Activated CD8-positive, alpha-beta memory T cell treated with anti-CD3 and anti-CD28 coated beads for 36 hours (primary cell): ENCODE results near the gene CDK18. TPM values are rescaled to one million over a fixed set of nuclear protein-coding genes. Genes with fewer than 3 reads are reported as not detected.

Source experiments
- CTCF ChIA-PET: fragments of 350-600 bp; sonication (Branson Sonifier 250); formaldehyde crosslinking; loops from one replicate; lab custom pipeline; 2021; ENCODE audit warnings: antibody characterized with exemption; lab: Charles Lee
- POLR2A ChIA-PET: fragments of 350-600 bp; sonication (Branson Sonifier 250); formaldehyde crosslinking; loops from one replicate; lab custom pipeline; 2021; ENCODE audit warnings: antibody characterized with exemption; lab: Charles Lee
- total RNA-seq, 2 experiments: library from RNA; stranded (reverse); gene quantifications; one replicate each; pipeline ENCODE4 v1.2.3, GENCODE V29; 2021

CDK18 gene
- total RNA-seq, 2 experiments from 2014 or later, result 2.3 to 2.5 TPM

GRCh38 chr1:205568469-205569361 is 64.2 kb downstream of the CDK18 start:
- CTCF ChIA-PET, result interaction anchor here (0.5 to 1.4 kb wide), 3 partner anchors 8 to 106 kb away, joined by 3 read pairs; no protein-coding TSS in a partner anchor
- POLR2A ChIA-PET, result no interaction called here

GRCh38 chr1:205569411-205570172 is 65.1 kb downstream of the CDK18 start:
- POLR2A ChIA-PET, result no interaction called here
- CTCF ChIA-PET, result interaction anchor here (0.6 to 1.4 kb wide), 2 partner anchors 9 to 43 kb away, joined by 3 read pairs; no protein-coding TSS in a partner anchor

GRCh38 chr1:205570173-205570501 is 65.7 kb downstream of the CDK18 start:
- POLR2A ChIA-PET, result no interaction called here
- CTCF ChIA-PET, result interaction anchor here (1.3 to 1.4 kb wide), 2 partner anchors 9 to 45 kb away, joined by 3 read pairs; no protein-coding TSS in a partner anchor

GRCh38 chr1:205570796-205571537 is 66.5 kb downstream of the CDK18 start:
- POLR2A ChIA-PET, result no interaction called here
- CTCF ChIA-PET, result interaction anchor here (1.3 to 1.6 kb wide), 2 partner anchors 42 to 46 kb away, joined by 3 to 5 read pairs; no protein-coding TSS in a partner anchor

- ChIA-PET CTCF (interaction anchor here (0.9 to 1.6 kb wide), 3 partner anchors 43 to 87 kb away, joined by 3 to 5 read pairs (median 3); no protein-coding TSS in a partner anchor), POLR2A (no interaction called here)
Measured at GRCh38 chr1:205571747-205572146, 67.3 kb downstream of the CDK18 start.

GRCh38 chr1:205572421-205572820 is 68.0 kb downstream of the CDK18 start:
- ChIA-PET POLR2A (no interaction called here), CTCF (interaction anchor here (0.9 to 1.6 kb wide), 3 partner anchors 43 to 86 kb away, joined by 3 to 5 read pairs (median 3); no protein-coding TSS in a partner anchor)

GRCh38 chr1:205575294-205575885 is 70.9 kb downstream of the CDK18 start:
- POLR2A ChIA-PET, result no interaction called here

GRCh38 chr1:205576011-205576410 is 71.5 kb downstream of the CDK18 start:
- POLR2A ChIA-PET, result no interaction called here
- CTCF ChIA-PET, result no interaction called here

More at GRCh38 chr1:205575294-205575885, 70.9 kb downstream of the CDK18 start:
- CTCF ChIA-PET, result interaction anchor here (0.6 kb wide), 1 partner anchor 180 kb away, joined by 3 read pairs; no protein-coding TSS in a partner anchor

GRCh38 chr1:205576805-205577761 is 72.6 kb downstream of the CDK18 start:
- POLR2A ChIA-PET, result no interaction called here
- CTCF ChIA-PET, result no interaction called here

- CTCF ChIA-PET, result no interaction called here
- POLR2A ChIA-PET, result no interaction called here
Measured at GRCh38 chr1:205577874-205578658, 73.6 kb downstream of the CDK18 start.

GRCh38 chr1:205578780-205579571 is 74.5 kb downstream of the CDK18 start:
- CTCF ChIA-PET, result interaction anchor here (1.8 kb wide), 1 partner anchor 13 kb away, joined by 6 read pairs; no protein-coding TSS in a partner anchor
- POLR2A ChIA-PET, result no interaction called here

GRCh38 chr1:205579711-205580110 is 75.2 kb downstream of the CDK18 start:
- POLR2A ChIA-PET, result interaction anchor here (0.5 kb wide), 1 partner anchor 64 kb away, joined by 3 read pairs; no protein-coding TSS in a partner anchor

GRCh38 chr1:205580140-205580922 is 75.9 kb downstream of the CDK18 start:
- ChIA-PET CTCF (interaction anchor here (0.6 to 1.8 kb wide), 2 partner anchors 12 to 77 kb away, joined by 3 to 6 read pairs; no protein-coding TSS in a partner anchor), POLR2A (interaction anchor here (0.5 kb wide), 1 partner anchor 63 kb away, joined by 3 read pairs; no protein-coding TSS in a partner anchor)

More at GRCh38 chr1:205579711-205580110, 75.2 kb downstream of the CDK18 start:
- CTCF ChIA-PET, result interaction anchor here (0.6 to 1.8 kb wide), 2 partner anchors 12 to 78 kb away, joined by 3 to 6 read pairs; no protein-coding TSS in a partner anchor

GRCh38 chr1:205580923-205581180 is 76.4 kb downstream of the CDK18 start:
- ChIA-PET CTCF (no interaction called here), POLR2A (no interaction called here)

GRCh38 chr1:205581321-205581980 is 77.0 kb downstream of the CDK18 start:
- ChIA-PET CTCF (interaction anchor here (1.5 kb wide), 1 partner anchor 10 kb away, joined by 5 read pairs; no protein-coding TSS in a partner anchor), POLR2A (no interaction called here)
